ENCODE data around the gene PIERCE2.
"Not testable (repeated sequence)": the region's sequence is repeated elsewhere in the genome, so short reads cannot be mapped to it uniquely, and the experiment has no call there.

Gene PIERCE2

DNA sequence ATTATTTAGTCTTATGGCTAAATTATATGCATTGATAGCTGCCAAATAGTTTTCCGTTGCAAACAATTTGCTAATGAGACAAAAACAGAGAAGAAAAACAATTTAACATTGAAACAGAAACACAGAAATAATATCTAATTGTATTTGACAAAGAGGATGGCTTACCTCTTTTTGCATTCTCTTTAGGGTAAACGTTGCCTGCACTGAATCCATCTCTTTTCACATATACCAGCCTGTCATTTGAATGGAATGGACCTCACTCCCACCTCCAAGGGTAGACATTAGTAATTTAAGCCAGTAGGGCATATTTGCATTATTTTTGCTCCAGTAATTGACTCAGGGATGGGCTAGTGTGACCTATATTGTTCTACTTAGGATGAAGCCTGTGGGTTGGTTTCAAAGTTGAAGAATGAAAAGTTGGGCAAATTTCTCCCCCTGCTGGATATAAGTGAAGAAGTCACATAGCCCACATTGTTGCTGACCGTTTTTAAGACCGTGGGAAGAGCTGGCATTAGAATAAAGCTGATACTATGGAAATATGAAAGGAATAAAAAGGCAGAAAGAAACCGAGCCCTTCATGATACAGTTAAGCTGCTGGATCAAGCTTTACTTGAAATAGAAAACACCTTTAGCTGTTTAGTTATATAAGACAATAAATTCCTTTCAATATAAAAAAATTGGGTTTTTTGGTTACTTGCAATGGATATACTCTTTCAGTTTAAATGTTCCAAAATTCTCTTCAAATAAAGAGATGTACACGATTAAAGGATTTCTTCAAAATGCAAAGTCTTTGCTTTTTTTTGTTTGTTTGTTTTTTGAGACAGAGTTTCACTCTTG is 26.9 kb downstream of the PIERCE2 start:
- peak; percentile 10 for DNase-seq

DNA sequence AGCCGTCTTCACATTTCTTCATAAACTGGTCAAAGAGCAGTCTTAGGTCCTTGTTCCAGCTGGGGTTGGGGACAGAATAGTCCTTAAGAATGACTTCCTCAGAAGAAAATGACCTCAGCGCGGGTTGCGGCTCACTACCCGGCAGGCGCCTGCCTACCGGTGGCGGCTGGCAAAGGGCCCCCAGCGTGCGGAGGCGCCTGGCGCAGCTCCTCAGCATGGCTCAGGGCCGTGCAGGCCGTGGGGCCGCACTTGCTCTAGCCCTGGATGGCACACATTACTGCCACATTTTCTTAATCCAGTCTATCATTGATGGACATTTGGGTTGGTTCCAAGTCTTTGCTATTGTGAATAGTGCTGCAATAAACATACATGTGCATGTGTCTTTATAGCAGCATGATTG is 34.8 kb downstream of the PIERCE2 start:
- DNase-seq: not testable (repeated sequence)

DNA sequence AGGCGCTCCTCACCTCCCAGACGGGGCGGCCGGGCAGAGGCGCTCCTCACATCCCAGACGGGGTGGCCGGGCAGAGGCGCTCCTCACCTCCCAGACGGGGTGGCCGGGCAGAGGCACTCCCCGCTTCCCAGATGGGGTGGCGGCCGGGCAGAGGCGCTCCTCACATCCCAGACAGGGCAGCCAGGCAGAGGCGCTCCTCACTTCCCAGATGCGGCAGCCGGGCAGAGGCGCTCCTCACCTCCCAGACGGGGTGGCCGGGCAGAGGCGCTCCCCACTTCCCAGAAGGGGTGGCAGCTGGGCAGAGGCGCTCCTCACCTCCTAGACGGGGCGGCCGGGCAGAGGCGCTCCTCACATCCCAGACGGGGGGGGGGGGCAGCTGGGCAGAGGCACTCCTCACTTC is 37.6 kb downstream of the PIERCE2 start:
- DNase-seq: not testable (repeated sequence)

DNA sequence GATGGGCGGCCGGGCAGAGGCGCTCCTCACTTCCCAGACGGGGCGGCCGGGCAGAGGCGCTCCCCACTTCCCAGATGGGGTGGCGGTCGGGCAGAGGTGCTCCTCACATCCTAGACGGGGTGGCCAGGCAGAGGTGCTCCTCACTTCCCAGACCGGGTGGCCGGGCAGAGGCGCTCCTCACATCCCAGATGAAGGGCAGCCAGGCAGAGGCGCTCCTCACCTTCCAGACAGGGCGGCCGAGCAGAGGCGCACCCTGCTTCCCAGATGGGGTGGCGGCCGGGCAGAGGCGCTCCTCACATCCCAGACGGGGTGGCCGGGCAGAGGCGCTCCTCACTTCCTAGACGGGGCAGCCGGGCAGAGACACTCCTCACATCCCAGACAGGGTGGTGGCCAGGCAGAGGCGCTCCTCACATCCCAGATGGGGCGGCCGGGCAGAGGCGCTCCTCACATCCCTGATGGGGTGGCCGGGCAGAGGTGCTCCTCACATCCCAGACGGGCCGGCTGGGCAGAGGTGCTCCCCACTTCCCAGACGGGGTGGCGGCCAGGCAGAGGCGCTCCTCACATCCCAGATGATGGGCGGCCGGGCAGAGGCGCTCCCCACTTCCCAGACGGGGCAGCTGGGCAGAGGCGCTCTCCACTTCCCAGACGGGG is 38.2 kb downstream of the PIERCE2 start:
- not testable (repeated sequence) for DNase-seq

DNA sequence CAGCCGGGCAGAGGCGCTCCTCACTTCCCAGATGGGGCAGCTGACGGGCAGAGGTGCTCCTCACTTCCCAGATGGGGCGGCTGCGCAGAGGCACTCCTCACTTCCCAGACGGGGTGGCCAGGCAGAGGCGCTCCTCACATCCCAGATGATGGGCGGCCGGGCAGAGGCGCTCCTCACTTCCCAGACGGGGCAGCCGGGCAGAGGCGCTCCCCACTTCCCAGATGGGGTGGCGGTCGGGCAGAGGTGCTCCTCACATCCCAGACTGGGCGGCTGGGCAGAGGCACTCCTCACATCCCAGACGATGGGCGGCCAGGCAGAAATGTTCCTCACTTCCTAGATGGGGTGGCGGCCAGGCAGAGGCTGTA is 38.7 kb downstream of the PIERCE2 start:
- DNase-seq: not testable (repeated sequence)

DNA sequence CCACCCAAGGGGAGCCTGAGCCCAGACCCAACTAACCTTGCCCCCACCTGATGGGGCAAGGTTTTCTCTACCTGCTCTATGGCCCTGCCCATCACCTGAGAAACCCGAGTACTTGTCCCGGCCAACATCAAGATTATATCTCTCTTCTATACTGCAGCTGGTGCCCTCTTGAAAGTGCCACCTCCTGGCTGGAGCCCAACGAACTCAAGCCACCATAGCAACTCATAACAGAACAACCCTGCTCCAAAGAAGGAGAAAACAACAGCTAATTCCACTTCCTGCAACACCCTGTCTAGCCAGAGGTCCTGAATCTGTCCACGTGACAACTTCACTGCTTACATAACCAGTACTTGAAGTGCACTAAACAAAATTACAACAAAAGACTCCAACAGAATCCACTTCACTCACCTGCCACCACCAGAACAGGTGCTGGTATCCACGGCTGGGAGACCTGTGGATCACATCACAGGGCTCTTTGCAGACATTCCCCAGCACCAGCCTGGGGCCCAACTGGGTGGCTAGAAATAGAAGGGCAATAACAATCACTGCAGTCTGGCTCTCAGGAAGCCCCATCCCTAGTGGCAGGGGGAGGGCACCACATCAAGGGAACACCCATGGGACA is 49.2 kb downstream of the PIERCE2 start:
- DNase-seq: peak; percentile 4

DNA sequence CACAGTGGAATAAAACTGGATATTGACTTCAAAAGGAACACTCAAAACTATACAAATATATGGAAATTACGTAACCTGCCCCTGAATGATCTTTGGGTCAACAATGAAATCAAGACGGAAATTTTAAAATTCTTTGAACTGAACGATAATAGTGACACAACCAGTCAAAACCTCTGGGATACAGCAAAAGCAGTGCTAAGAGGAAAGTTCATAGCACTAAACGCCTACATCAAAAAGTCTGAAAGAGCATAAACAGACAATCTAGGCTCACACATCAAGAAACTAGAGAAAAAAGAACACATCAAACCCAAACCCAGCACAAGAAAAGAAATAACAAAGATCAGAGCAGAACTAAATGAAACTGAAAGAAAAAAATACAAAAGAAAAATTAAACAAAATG is 53.2 kb downstream of the PIERCE2 start:
- no peak for DNase-seq

DNA sequence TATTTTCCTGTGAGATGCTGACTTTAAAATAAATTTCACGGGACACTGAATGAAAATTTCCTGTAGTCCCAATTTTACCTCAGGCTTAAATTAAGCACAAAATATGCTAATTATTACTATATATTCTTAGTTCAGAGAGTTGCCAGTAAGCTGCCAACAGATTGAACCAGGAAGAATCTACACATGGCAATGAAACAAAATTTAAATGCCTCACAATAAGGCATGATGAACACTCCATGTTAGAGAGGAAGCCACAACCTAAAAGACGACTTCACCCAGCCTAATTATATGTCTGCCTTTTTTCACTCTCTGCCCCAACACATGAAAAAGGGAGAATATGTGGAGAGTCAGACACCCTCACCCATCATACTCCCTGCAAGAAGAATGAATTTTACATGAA is 60.0 kb downstream of the PIERCE2 start:
- DNase-seq: no peak
